ENCODE measurements around the gene CDH4. TPM values are rescaled to one million over a fixed set of nuclear protein-coding genes. Genes with fewer than 3 reads are reported as not detected.

The CDH4 gene
- total and polyA plus RNA-seq, 9 of the 15 experiments (the other 6 are each of a cell fraction or from before 2014, with no cell fraction given), result 0.04 TPM; not detected in 8

- TF ChIP-seq CTCF (IDR thresholded peaks at IDR 0.05 in 2 of 3, conservative IDR thresholded peaks at IDR 0.05 in 1 of 3; ENCODE audit: insufficient read depth in 2 of 3, low read depth in 1 of 3, low read length in 3 of 3) (no peak), ZBTB33 (CRISPR knock-in tag; IDR thresholded peaks at IDR 0.05) (no peak), HOXB6 (CRISPR knock-in tag; IDR thresholded peaks at IDR 0.05; ENCODE audit: borderline replicate concordance) (no peak), ZNF3 (CRISPR knock-in tag; IDR thresholded peaks at IDR 0.05) (no peak), MECOM (CRISPR knock-in tag; IDR thresholded peaks at IDR 0.05) (0 out of 2 replicates have a peak, but pooled peaks have one; percentile 24), KLF6 (CRISPR knock-in tag; IDR thresholded peaks at IDR 0.05; ENCODE audit: borderline replicate concordance) (no peak), KAT8 (IDR thresholded peaks at IDR 0.05; ENCODE audit: low read depth) (no peak), ARID1B (IDR thresholded peaks at IDR 0.05) (peak; percentile 81), ZBTB8A (IDR thresholded peaks at IDR 0.05; ENCODE audit: partially characterized antibody) (no peak), U2AF1 (optimal IDR thresholded peaks at IDR 0.05; ENCODE audit: low read depth, low read length) (no peak), FOXP1 (CRISPR knock-in tag; IDR thresholded peaks at IDR 0.05) (no peak), NKRF (IDR thresholded peaks at IDR 0.05; ENCODE audit: borderline replicate concordance) (no peak), RNF2 (IDR thresholded peaks at IDR 0.05) (no peak), CBX8 (IDR thresholded peaks at IDR 0.05; ENCODE audit: borderline replicate concordance, extremely low read depth, low read depth, low read length, poor library complexity, severe bottlenecking) (no peak), KDM1A (IDR thresholded peaks at IDR 0.05) (peak; percentile 30 to 34; a peak in 2 of 4 replicates), MBD2 (IDR thresholded peaks at IDR 0.05; ENCODE audit: borderline replicate concordance, low read depth) (no peak), SRSF9 (IDR thresholded peaks at IDR 0.05; ENCODE audit: borderline replicate concordance, low read depth, low read length) (no peak), ZNF695 (CRISPR knock-in tag; IDR thresholded peaks at IDR 0.05) (no peak), ZNF184 (CRISPR knock-in tag; IDR thresholded peaks at IDR 0.05) (no peak), NR2C2 (CRISPR knock-in tag; IDR thresholded peaks at IDR 0.05) (no peak), NR2C2 (tag; IDR thresholded peaks at IDR 0.05) (no peak), ETV6 (IDR thresholded peaks at IDR 0.05; ENCODE audit: borderline replicate concordance in 1 of 2, low read depth in 2 of 2, low read length in 1 of 2) (no peak), ETV6 (CRISPR knock-in tag; IDR thresholded peaks at IDR 0.05; ENCODE audit: borderline replicate concordance) (no peak), COPS2 (conservative IDR thresholded peaks at IDR 0.05) (no peak)
These were observed 269.8 kb downstream of the CDH4 start (continued) for GRCh38 chr20:61521687-61522420.
